SJSA1 (cell line): ENCODE results near the gene INTS6L. TPM values are rescaled to one million over a fixed set of nuclear protein-coding genes. Genes with fewer than 3 reads are reported as not detected.

Source experiments
- DNase-seq, 2 experiments: peaks; one replicate each; pipeline ENCODE4 v3.0.0-alpha.2; 2015 to 2020; ENCODE audit warnings: low spot score in 2 of 2, low read depth in 1 of 2
- H3K27ac ChIP-seq: fragments of 250-450 bp; sonication (Bioruptor Pico); 2 replicates; pipeline ENCODE4 v1.5.1; 2020; ENCODE audit warnings: mild to moderate bottlenecking, moderate library complexity
- H3K27me3 ChIP-seq: fragments of 250-450 bp; sonication (Bioruptor Pico); replicated peaks from 2 replicates; pipeline ENCODE4 v1.5.1; 2020; ENCODE audit warnings: mild to moderate bottlenecking, moderate library complexity
- H3K36me3 ChIP-seq: fragments of 250-450 bp; sonication (Bioruptor Pico); 2 replicates; pipeline ENCODE4 v1.5.1; 2020; ENCODE audit warnings: mild to moderate bottlenecking
- H3K4me1 ChIP-seq: fragments of 250-450 bp; sonication (Bioruptor Pico); replicated peaks from 2 replicates; pipeline ENCODE4 v1.6.1; 2021; ENCODE audit warnings: mild to moderate bottlenecking
- H3K4me3 ChIP-seq: fragments of 250-450 bp; sonication (Bioruptor Pico); 2 replicates; pipeline ENCODE4 v1.5.1; 2020; ENCODE audit warnings: mild to moderate bottlenecking
- H3K9me3 ChIP-seq: fragments of 250-450 bp; sonication (Bioruptor Pico); replicated peaks from 2 replicates; pipeline ENCODE4 v1.5.1; 2020; ENCODE audit warnings: mild to moderate bottlenecking
- total RNA-seq: library from RNA; depleted of rRNA; stranded (reverse); fragments of >200 nt; shearing (Covaris generic); gene quantifications from 2 replicates; pipeline ENCODE4 v1.2.3, GENCODE V29; 2014; rRNA removed

The INTS6L gene
- total RNA-seq, result 3.9 and 4.0 TPM in 2 replicates

- Histone ChIP-seq H3K36me3 (no peaks in the 10 kb centered on the region), H3K4me3 (peak within 1 kb of the TSS; percentile 57), H3K4me1 (peaks cover 5% of the 10 kb centered on the region), H3K9me3 (no peaks in the 10 kb centered on the region), H3K27ac (peak within 1 kb of the TSS; percentile 72), H3K27me3 (no peaks in the 10 kb centered on the region)
- DNase-seq, result peak; percentile 67 to 72
Measured at GRCh38 chrX:135520553-135521404, at the start of gene INTS6L. Gene INTS6L (plus strand): TSS chrX:135520660. CDS start chrX:135520993, 333 bp downstream.

GRCh38 chrX:135476378-135476777 is 44.1 kb upstream of the INTS6L start:
- H3K4me1 ChIP-seq, result no peaks in the 10 kb centered on the region
- H3K4me3 ChIP-seq, result no peak overlapping the region
- H3K27ac ChIP-seq, result no peak overlapping the region
- DNase-seq, result no peak
- no peaks in the 10 kb centered on the region for H3K36me3 ChIP-seq
- no peaks in the 10 kb centered on the region for H3K27me3 ChIP-seq
- H3K9me3 ChIP-seq, result no peaks in the 10 kb centered on the region

GRCh38 chrX:135477576-135477975 is 42.9 kb upstream of the INTS6L start:
- no peaks in the 10 kb centered on the region for H3K4me1 ChIP-seq
- DNase-seq, result peak; percentile 6 to 46
- no peaks in the 10 kb centered on the region for H3K9me3 ChIP-seq
- no peaks in the 10 kb centered on the region for H3K36me3 ChIP-seq
- H3K27ac ChIP-seq, result no peak overlapping the region
- H3K27me3 ChIP-seq, result no peaks in the 10 kb centered on the region
- no peak overlapping the region for H3K4me3 ChIP-seq

- H3K4me3 ChIP-seq, result no peak overlapping the region
- H3K27ac ChIP-seq, result no peak overlapping the region
- H3K36me3 ChIP-seq, result no peaks in the 10 kb centered on the region
- no peak for DNase-seq
- H3K4me1 ChIP-seq, result no peaks in the 10 kb centered on the region
- H3K9me3 ChIP-seq, result no peaks in the 10 kb centered on the region
- no peaks in the 10 kb centered on the region for H3K27me3 ChIP-seq
Measured at GRCh38 chrX:135480076-135480475, 40.4 kb upstream of the INTS6L start.

- no peaks in the 10 kb centered on the region for H3K9me3 ChIP-seq
- no peak for DNase-seq
- H3K4me1 ChIP-seq, result no peaks in the 10 kb centered on the region
- no peak overlapping the region for H3K4me3 ChIP-seq
- H3K27ac ChIP-seq, result no peak overlapping the region
- no peaks in the 10 kb centered on the region for H3K36me3 ChIP-seq
- no peaks in the 10 kb centered on the region for H3K27me3 ChIP-seq
Measured at GRCh38 chrX:135481696-135482179, 38.7 kb upstream of the INTS6L start.

- no peak overlapping the region for H3K27ac ChIP-seq
- H3K4me3 ChIP-seq, result no peak overlapping the region
- no peaks in the 10 kb centered on the region for H3K36me3 ChIP-seq
- H3K9me3 ChIP-seq, result no peaks in the 10 kb centered on the region
- peak in 1 of 2 experiments; percentile 1 for DNase-seq
- no peaks in the 10 kb centered on the region for H3K4me1 ChIP-seq
- no peaks in the 10 kb centered on the region for H3K27me3 ChIP-seq
Measured at GRCh38 chrX:135484641-135485289, 35.7 kb upstream of the INTS6L start.

GRCh38 chrX:135489542-135489941 is 30.9 kb upstream of the INTS6L start:
- H3K36me3 ChIP-seq, result no peaks in the 10 kb centered on the region
- no peak for DNase-seq
- no peaks in the 10 kb centered on the region for H3K27me3 ChIP-seq
- H3K27ac ChIP-seq, result no peak overlapping the region
- H3K4me1 ChIP-seq, result no peaks in the 10 kb centered on the region
- H3K4me3 ChIP-seq, result no peak overlapping the region
- no peaks in the 10 kb centered on the region for H3K9me3 ChIP-seq

GRCh38 chrX:135490979-135491514 is 29.4 kb upstream of the INTS6L start:
- no peak overlapping the region for H3K4me3 ChIP-seq
- no peak for DNase-seq
- H3K27ac ChIP-seq, result no peak overlapping the region
- H3K9me3 ChIP-seq, result no peaks in the 10 kb centered on the region
- no peaks in the 10 kb centered on the region for H3K27me3 ChIP-seq
- no peaks in the 10 kb centered on the region for H3K4me1 ChIP-seq
- no peaks in the 10 kb centered on the region for H3K36me3 ChIP-seq

GRCh38 chrX:135494453-135494852 is 26.0 kb upstream of the INTS6L start:
- Histone ChIP-seq H3K9me3 (no peaks in the 10 kb centered on the region), H3K27me3 (no peaks in the 10 kb centered on the region), H3K4me1 (no peaks in the 10 kb centered on the region), H3K36me3 (no peaks in the 10 kb centered on the region), H3K4me3 (no peak overlapping the region), H3K27ac (no peak overlapping the region)
- no peak for DNase-seq

GRCh38 chrX:135497736-135498135 is 22.7 kb upstream of the INTS6L start:
- DNase-seq, result no peak
- H3K4me3 ChIP-seq, result no peak overlapping the region
- no peaks in the 10 kb centered on the region for H3K4me1 ChIP-seq
- H3K9me3 ChIP-seq, result no peaks in the 10 kb centered on the region
- no peaks in the 10 kb centered on the region for H3K36me3 ChIP-seq
- no peaks in the 10 kb centered on the region for H3K27me3 ChIP-seq
- H3K27ac ChIP-seq, result no peak overlapping the region

- Histone ChIP-seq H3K27me3 (no peaks in the 10 kb centered on the region), H3K4me3 (no peak overlapping the region), H3K4me1 (no peaks in the 10 kb centered on the region), H3K36me3 (no peaks in the 10 kb centered on the region), H3K9me3 (no peaks in the 10 kb centered on the region), H3K27ac (no peak overlapping the region)
- DNase-seq, result no peak
Measured at GRCh38 chrX:135498236-135498635, 22.2 kb upstream of the INTS6L start.

- no peaks in the 10 kb centered on the region for H3K27me3 ChIP-seq
- H3K4me3 ChIP-seq, result no peak overlapping the region
- H3K9me3 ChIP-seq, result no peaks in the 10 kb centered on the region
- H3K27ac ChIP-seq, result no peak overlapping the region
- H3K4me1 ChIP-seq, result no peaks in the 10 kb centered on the region
- DNase-seq, result no peak
- H3K36me3 ChIP-seq, result no peaks in the 10 kb centered on the region
Measured at GRCh38 chrX:135505351-135505750, 15.1 kb upstream of the INTS6L start.

- H3K27me3 ChIP-seq, result no peaks in the 10 kb centered on the region
- no peak for DNase-seq
- no peak overlapping the region for H3K27ac ChIP-seq
Measured at GRCh38 chrX:135509885-135510284, 10.6 kb upstream of the INTS6L start.

More at GRCh38 chrX:135509885-135510284, 10.6 kb upstream of the INTS6L start:
- no peaks in the 10 kb centered on the region for H3K9me3 ChIP-seq
- H3K36me3 ChIP-seq, result no peaks in the 10 kb centered on the region
- H3K4me3 ChIP-seq, result no peak overlapping the region
- no peaks in the 10 kb centered on the region for H3K4me1 ChIP-seq
